Limb (tissue), 2 donors: Measurements from ENCODE around the gene IRF1.

ENCODE experiments used
- DNase-seq, 2 donors: peaks; one replicate each; pipeline ENCODE4 v3.0.0-alpha.2; 2016; ENCODE audit errors: extremely low spot score in 2 of 2

The IRF1 gene

DNA sequence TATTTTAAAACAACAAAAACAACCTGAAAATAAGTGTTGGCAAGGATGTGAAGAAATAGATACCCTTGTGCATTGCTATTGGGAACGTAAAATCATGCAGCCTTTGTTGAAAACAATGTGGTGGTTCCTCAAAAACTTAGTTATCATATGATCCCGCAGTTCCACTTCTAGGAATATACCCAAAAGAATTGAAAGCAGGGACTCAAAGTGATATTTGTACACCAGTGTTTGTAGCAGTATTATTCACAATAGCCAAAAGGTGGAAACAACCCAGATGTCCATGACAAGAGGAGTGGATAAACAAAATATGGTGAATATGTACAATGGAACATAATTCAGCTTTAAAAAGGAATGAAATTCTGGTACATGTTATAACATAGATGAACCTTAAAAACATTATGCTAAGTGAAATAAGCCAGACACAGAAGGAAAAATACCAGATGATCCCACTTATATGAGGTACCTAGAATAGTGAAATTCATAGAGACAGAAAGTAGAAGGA is 29.0 kb downstream of the IRF1 start:
- DNase-seq = no peak

DNA sequence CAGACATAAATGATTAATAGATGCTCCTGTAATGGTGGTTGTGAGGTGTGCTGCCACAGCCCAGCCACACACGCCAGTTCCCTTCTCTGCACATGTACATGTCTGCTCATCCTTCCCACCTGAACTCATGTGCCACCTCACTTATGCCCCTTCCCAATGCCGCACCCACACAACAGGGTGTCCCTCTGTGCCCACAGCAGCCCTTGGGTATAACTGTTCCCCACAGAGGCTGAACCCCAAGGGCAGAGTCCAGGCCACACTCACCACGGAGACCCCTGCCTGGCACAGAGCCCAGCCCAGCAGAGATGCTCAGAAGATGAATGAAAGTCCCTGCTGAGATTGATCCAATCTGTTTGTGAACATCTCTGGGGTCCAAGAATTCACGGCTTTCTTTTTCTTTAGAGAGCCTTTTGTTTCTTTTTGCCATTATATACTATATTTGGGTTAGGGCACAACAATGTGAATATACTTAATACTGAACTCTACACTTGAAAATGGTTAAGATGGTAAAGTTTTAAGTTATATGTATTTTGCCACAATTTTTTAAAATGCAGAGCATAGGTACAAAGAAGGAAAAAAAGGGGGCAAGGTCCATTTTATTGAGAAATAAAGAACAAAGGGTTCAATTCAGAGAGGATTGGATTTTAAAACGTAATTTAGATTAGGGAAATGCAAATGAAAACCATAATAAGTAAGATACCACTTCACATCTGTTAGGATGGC is 29.6 kb downstream of the IRF1 start:
- no peak for DNase-seq

DNA sequence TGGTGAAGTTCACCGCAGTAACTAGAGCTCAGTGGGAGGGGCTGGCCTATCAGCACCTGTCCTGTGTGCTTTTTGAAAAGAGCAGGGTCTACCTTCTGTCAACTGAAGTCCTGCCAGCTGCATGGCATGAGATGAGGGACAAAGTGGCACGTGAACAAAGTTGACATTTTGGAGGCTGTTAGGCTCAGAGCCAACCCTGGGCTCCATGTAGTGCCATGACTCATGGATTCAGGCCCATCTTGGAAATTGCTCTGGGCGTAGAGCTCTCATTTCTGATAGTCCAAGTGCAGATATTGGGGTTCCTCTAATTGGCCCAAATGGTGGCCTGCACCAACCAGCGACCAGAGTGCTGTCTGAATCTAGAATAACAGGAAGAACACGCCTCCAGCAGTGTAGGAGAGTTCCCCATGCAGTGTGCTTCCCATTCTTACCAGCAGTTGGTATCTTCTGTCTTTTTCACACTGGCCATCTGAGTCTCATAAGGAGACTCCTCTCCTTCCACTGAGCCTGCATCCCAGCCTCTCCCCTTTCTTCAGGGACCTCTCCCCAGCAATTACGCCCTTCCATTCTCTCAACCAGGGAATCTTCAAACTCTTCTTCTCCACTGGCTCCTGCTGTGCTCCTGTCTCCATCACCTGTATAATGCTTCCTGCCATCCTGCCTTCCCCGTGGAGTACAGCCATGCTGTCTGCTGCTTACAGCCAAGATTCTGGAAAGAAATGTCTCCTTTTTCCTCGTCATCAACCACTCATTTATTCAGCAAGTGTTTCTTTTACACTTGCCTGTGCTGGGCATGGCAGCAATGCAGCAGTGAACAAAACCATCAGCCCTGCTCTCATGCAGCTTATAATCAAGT is 30.4 kb downstream of the IRF1 start:
- no peak for DNase-seq

DNA sequence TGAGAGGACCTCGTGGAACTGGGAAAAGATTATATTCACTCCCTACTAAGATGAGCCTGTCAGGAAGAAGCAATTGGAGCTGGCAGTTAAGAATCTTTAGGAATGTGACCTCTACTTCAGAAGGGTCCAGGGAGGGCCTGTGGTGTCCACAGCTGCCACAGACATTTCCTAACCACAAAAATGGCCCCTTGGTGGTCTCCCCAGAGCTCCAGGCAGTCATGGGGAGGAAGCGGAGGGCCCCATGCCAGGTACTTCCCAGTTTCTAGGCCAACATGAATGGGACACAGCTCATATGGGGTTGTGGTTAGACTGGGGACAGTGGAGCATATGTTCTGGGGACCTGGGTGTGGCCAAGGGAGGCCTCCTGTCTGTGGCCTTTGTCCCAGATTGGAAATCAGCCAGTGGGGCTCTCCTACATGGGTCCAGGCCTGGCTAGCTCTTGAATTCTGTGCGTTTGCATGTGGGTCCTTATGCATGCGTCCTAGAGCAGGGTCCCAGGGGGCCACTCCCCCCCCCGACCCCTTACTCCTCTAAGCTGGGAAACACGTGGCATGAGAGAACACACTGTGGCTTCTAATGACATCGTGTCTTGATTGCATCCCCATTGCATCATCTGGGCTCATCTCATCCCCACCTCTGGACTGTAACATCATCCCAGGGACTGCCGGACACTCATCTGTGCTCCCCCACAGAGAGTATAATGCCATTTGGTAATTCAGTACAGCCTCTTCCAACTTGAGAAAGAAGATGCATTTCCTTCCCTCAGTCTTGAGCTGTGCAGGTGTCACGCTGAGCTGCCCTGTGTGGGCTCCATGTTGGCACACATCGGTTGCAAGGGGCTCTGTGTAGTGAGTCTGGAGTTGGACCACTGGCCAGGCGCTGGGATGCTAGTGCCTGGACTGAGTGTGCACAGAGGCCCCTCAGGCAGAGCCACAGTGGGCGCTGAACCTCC is 31.3 kb downstream of the IRF1 start:
- no peak for DNase-seq

DNA sequence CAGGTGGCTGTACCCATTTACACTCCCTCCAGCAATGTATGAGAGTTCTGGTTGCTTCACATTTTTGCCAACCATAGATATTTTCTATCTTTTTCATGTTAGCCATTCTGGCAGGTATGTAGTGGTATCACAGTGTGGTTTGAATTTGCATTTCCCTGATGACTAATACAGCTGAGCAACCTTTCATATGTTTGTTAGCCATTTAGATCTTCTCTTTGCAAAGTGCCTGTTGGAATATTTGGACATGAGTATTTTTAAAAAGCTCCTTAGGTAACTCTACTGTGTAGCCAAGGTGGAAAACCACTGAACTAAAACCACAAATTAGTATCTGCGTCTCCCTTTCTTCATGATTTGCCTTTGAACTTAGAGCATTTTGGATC is 31.9 kb downstream of the IRF1 start:
- no peak for DNase-seq

DNA sequence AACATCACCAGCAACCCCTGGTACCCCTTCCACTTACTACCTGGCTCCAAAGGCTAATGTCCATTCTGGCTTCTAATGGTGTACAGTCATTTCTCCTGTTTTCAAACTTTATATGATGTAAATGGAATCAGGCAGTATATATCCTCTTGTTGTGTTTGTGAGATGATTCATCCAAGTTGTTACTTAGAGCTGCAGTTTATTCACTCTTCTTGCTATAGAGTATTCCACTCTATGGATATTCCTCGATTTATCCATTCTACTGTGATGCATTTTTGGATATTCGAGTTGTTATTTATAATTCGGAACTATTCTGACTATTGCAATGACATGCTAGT is 32.4 kb downstream of the IRF1 start:
- DNase-seq = no peak

DNA sequence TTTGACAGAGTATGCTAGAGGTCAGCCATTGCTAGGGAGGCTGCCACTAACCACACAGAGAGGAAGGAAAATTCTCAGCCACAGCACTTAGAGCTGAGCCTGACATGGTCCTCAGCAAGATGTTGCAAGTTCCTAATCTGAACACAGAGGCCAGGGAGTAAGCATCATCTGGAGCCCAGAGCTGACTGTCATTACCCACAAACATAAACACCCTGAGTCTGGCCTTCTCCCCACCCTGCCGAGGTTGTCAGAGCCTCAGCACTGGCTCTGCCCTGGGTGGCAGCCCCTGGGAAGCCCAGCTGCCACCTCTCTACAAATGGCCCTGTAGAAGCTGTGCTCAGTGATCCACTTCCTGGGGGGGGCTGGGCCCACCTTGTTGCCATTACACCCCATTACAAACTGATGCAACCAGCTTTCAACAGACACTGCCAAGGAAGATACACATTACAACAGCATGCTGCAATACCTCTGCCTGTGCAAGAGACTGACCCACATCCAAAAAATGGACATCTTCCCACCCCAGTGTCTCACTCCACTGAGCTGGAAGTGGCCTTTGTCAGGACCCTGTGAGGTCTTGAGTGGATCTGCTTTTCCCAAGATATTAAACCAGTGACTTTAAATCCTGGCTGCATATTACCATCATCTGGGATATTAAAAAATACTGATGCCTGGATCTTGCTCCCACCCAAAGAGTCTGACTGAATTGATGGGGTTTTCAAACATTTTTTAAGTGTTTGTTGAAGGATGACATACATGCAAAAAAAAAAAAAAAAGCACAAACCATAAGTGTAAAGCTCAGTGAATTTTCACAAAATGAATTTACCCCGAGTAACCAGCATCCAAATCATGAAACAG is 33.0 kb downstream of the IRF1 start:
- DNase-seq = no peak

DNA sequence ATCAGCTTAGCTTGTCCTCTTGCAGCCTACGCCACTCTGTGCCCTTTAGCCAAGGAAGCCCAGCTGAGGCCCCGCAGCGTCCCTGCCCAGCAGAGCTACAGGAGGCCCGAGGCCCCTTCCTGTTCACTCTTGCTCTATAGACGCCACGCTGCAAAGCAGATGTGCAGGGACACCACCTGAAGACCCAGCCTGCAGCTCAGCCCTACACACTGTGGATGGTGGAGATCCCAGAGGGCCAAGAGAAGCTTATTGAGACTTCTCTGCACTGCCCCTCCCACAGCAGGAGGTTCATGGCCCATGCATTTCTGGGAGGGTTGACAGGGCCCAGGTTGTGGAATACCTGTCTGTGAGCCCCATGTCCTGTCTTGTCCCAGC is 33.6 kb downstream of the IRF1 start:
- no peak for DNase-seq

DNA sequence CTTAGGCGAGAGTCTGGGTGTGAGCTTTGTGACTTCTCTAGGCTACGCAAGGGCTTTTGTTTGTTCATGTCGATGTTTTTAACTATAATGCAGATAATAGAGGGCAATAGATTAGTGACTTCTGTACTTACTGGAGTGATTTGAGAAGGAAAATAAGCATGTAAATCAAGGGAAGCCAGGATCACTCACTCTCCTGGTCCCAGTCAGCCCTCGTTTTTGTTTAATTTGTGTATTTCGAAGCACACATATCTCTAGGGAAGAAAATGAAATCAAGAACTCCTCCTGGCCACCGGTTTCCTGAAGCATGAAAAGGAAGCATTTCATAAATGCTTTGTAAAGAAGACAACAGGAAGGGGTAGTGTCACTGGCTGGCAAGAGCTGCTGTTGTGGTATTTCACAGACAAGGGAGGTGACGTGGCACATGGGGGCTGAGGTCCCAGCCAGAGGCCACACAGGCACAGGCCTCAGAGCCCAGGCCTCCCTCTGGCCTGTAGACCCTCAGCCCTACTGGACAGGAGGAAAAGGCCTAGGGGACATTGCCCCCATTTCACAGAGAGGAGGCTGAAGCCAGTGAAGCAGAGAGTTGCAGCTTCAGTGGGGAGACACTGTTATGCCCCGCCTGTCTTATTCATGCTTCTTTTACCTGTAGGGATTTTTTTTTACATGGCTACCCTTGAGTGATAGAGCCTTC is 34.1 kb downstream of the IRF1 start:
- DNase-seq = no peak

DNA sequence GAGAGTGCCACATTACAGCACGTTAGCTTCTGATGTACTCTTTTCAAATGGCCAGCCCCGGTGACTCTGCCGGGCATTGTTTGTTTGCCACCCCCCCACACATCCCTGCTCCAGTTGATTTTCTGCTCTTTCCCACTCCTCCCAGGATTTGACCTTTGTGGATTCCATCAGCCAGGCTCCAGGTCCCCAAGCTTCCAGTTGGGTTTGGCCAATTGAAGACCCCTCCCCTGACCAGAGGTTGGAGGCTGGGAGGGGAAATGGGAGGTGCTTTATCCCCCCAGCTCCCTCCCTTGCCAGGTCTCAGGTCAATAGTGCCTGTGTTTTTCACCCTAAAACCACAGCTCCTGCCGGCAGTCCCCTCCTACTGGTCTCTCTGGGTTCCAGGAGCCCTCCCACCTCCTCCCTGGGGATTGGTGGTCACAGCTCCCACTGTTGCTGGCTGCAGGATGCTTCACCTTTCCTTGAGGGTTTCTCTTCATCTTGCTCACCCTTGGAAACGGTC is 34.9 kb downstream of the IRF1 start:
- no peak for DNase-seq

DNA sequence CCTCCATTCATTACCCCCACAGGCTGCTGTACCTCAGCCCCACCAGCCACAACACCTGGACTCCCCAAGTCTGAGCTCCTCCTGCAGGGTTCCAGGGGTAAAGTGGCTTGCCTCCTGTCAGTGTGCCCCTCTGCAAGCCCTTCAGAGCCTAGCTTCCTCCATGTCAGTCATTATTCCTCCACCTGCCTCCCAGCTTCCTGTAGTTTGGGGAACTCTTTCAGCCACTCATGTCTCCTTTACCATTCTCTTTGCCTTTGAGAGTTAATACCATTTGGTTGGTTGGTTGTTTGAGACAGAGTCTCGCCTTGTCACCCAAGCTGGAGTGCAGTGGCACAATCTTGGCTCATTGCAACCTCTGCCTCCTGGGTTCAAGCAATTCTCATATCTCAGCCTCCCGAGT is 36.2 kb downstream of the IRF1 start:
- DNase-seq = no peak

DNA sequence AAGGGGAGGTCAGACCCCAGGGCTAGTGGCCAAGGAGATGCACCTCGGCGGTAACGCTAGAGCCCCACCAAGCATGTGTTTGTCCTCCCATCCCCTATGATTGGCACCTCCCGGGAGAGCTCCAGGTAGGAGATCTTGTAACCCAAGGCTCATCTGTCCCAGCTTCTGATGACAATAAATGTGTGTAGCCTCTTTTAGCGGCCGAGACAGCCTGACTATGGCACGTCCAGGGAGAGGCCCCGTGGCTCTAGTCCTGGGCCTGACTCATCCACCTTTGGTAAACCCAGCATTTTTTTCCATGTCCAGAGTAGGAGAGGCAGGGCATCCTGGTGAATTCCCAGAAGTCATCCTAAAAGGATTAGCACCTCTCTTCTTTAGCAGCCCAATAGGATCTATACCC is 39.2 kb downstream of the IRF1 start:
- no peak for DNase-seq

DNA sequence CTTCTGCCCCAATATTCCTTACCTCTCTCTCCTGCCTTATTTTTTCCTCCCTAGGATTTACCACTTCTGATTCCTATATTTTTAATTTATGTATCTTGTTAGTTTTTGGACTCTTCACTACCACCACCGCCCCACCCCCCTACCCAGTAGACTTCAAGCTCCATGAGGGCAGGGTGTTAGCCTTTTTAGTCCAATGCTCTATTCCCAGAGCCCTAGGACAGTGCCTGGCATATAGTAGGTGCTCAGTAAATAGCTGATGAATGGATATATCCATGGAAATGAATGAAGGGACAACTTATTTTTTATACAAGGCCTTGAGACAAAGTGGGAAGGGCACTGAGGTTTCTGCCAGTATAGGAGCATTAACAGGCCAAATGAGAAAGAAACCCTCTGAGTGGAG is 41.5 kb downstream of the IRF1 start:
- no peak for DNase-seq

DNA sequence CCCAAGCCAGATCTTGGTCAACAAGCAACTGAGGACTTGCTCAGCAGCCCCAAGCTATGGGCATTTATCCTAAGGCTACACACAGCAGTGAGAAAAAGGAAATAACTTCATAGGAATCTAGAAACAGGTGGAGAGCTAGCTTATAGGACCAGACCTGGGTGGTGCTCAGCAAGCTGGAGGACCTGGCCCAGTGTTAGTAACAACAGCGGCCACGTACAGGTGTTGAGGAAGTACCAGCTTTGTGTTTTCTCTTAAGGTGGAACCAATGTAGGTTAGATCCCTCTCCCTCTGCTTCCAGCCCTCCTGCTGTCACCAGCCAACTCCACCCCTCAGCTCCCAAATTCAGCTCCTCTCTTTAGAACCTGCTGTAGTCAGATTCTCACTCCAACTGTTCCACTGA is 43.4 kb downstream of the IRF1 start:
- no peak for DNase-seq

DNA sequence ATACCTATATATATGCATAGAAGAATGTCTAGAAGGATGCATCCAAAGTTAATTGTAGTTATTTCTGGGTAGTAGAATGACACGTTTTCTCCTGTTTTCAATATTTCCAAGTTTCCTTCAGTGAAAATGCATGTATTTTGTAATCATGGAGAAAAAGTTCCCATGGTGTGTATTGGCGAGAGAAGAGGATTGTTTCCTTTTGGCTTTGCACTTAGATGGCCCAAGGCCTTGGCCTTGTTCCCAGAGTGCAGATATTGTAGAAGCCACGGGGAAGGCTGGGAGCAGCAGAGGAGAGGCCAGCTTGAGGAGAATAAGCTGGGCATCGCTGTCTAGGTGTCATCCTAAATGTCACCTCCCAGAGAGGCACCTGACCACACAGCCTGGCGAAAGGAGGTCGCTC is 44.0 kb downstream of the IRF1 start:
- DNase-seq = peak in 1 of 2 donors; percentile 36

DNA sequence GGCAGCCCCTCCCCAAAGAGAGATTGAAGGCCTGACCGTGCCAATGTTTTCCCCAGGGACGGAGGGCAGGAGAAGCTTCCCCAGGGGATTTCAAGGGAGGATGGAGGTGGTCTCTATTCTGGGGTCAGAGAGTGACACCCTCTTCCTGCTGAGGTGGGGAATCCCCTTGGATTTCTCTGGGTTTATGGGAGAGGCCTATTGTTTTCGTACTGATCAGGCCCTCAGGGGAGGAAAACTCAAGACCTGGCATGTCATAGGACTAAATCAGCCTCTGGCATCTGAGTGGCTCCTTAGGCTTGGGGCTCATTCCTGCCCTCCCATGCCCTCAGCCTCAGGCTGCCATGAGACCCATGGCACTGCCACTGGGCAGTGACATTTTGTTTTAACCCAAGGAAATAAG is 44.6 kb downstream of the IRF1 start:
- no peak for DNase-seq

DNA sequence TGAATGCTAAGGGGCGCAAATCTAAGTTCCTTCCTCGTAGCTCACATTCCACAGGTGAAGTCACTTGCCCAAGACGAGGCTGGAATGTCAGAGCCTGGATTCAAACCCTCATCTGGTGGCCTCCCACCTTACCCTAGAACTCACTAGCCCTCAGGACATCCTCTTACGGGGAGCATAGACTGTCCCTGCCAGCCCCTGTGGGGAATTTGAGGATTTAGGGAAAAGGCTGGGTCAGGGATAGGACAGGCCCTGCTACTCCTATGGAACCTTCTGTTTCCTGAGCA is 45.0 kb downstream of the IRF1 start:
- DNase-seq = no peak

DNA sequence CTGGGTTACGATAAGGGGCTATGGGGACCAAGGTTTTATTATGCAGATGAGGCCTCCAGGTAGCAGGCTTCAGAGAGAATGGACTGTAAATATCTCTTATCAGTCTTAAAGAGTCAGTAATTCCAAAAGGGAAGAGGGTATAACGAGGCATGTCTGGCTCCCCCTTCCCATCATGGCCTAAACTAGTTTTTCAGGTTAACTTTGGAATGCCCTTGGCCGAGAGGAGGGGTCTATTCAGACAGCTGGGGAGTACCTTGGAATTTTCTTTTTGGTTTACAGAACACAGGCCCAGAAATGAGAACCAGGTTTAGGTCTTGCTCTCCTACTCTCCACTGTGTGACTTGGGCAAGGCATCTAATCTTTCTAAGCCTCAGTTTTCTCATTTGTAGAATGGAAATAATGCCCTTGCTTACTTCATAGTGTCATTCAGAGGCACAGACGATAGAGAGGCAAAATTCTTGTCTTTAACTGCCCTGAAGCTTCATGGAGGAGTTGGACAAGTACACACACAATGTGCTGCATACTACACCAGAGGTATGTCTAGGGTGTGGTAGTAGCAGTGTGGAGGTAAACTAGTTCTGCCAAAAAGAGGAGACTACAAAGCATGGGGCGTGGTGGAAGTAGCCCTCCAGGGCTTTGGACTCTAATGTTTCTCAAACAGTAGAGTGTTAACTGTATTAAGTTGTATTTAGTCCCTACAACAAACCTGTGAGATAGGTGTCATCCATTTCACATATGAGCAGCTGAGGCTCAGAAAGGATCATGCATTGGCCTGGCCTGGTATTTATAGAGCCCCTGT is 45.5 kb downstream of the IRF1 start:
- DNase-seq = no peak

DNA sequence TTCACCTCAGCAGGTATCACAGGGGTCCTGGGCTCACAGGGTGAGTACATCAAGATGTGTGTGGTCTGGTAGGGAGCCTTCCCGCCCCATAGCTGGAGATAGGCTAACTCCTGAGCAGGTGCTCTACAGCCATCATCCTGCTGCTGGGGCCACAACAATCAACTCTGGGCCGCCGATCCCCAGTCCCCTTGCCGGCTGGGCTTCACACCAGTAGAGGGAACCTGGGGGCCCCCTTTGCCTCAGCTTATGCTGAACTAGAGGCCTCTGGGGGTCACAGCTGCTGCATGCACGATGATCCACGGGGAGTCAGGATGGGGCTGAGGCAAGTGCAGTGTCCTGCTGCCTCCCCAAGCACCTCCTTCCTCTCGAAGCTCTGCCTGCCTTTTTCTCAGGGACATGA is 46.5 kb downstream of the IRF1 start:
- DNase-seq = no peak
